ENCODE results near the gene DEFB124.
"Not testable (repeated sequence)": the region's sequence is repeated elsewhere in the genome, so short reads cannot be mapped to it uniquely, and the experiment has no call there.

DEFB124 gene

DNA sequence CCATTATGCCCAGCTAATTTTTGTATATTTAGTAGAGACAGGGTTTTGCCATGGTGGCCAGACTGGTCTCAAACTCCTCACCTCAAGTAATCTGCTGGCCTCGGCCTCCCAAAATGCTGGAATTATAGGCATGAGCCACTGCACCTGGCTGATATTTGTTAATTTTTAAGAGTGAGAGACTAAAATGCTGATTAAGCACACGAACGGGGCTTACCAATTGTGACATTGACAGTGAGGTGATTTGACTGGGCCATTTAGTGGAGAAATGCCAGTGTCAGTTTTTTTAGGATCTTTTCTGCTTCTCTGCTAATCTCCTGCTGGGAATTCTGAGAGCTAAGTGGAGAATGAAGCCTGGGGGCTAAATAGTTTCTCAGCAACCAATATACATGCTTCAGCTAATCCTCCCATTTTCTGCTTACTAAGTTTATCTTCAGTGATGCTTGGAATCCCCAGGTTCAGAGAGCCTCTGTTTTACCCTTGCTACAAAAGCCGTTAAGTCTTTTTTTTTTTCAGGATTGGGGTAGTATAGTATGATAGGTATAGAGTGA, 44.3 kb downstream of the DEFB124 start:
- no peak for DNase-seq (ENCODE audit: low read depth in 1 of 2, low spot score in 1 of 2)
- TF ChIP-seq JUND (IDR thresholded peaks at IDR 0.05; ENCODE audit: low read depth): no peak
- in situ Hi-C loops (cut with HindIII; ENCODE audit: low pct_unique_long_range_greater_than_20kb, low sequenced_read_pairs): no loop called here

DNA sequence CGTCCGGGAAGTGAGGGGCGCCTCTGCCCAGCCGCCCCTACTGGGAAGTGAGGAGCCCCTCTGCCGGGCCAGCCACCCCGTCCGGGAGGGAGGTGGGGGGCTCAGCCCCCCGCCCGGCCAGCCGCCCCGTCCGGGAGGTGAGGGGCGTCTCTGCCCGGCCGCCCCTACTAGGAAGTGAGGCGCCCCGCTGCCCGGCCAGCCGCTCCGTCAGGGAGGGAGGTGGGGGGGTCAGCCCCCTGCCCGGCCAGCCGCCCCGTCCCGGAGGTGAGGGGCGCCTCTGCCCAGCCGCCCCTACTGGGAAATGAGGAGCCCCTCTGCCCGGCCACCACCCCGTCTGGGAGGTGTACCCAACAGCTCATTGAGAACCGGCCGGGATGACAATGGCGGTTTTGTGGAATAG, 47.4 kb downstream of the DEFB124 start:
- DNase-seq (ENCODE audit: low read depth in 1 of 2, low spot score in 1 of 2); in situ Hi-C loops (cut with HindIII; ENCODE audit: low pct_unique_long_range_greater_than_20kb, low sequenced_read_pairs): not testable (repeated sequence)

GRCh38 chr20:31426891-31427551, 47.9 kb downstream of the DEFB124 start:
- in situ Hi-C loops (cut with HindIII; ENCODE audit: low pct_unique_long_range_greater_than_20kb, low sequenced_read_pairs); DNase-seq (ENCODE audit: low read depth in 1 of 2, low spot score in 1 of 2): not testable (repeated sequence)

- in situ Hi-C loops (cut with HindIII; ENCODE audit: low pct_unique_long_range_greater_than_20kb, low sequenced_read_pairs): no loop called here
- TF ChIP-seq JUND (IDR thresholded peaks at IDR 0.05; ENCODE audit: low read depth): no peak
- DNase-seq (ENCODE audit: low read depth in 1 of 2, low spot score in 1 of 2): no peak
Measured at GRCh38 chr20:31425797-31426196, 49.1 kb downstream of the DEFB124 start.

- DNase-seq (ENCODE audit: low read depth in 1 of 2, low spot score in 1 of 2): no peak
- in situ Hi-C loops (cut with HindIII; ENCODE audit: low pct_unique_long_range_greater_than_20kb, low sequenced_read_pairs): no loop called here
- no peak for TF ChIP-seq JUND (IDR thresholded peaks at IDR 0.05; ENCODE audit: low read depth)
Measured at GRCh38 chr20:31418307-31418706, 56.6 kb downstream of the DEFB124 start.

DNA sequence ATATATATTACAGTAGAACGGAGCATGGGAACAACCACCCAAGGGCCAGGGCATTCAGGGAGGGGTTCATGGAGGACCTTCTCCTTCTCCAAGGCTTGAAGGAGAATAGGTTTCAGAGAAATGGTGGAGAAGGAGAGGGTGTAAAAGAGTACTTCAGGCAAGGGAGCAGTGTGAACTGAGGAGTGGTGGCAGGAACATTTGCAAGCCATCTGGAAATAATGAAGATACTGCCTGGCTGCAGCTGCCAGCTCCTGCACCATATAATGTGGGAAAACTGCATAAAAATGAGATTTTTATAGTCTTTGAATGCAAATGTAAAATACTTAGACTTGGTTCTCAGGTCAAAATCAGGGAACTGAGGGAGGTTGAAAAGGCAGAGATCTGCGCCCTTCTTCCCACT, 59.3 kb downstream of the DEFB124 start:
- no peak for TF ChIP-seq JUND (IDR thresholded peaks at IDR 0.05; ENCODE audit: low read depth)
- no peak for DNase-seq (ENCODE audit: low read depth in 1 of 2, low spot score in 1 of 2)
- in situ Hi-C loops (cut with HindIII; ENCODE audit: low pct_unique_long_range_greater_than_20kb, low sequenced_read_pairs): no loop called here

All from T47D (cell line).